HepG2 (cell line): ENCODE results near the gene PAK6.

Experiments
- CC2D1A ChIP-seq: sonication (generic); formaldehyde crosslinking; IDR thresholded peaks from 2 replicates; pipeline ENCODE4 v1.8.1; 2023; ENCODE audit warnings: mild to moderate bottlenecking, missing genetic modification reagents
- POLR2AphosphoS5 ChIP-seq: IDR thresholded peaks from 2 replicates; pipeline ENCODE4 v1.6.1; 2012; ENCODE audit warnings: low read depth, low read length
- PTBP1 ChIP-seq: fragments of 200-400 bp; formaldehyde crosslinking; IDR thresholded peaks from 2 replicates; pipeline ENCODE4 v1.6.1; 2018; ENCODE audit warnings: low read length, low read depth; ENCODE audit not compliant: poor library complexity, severe bottlenecking
- ZNF263 ChIP-seq: sonication (generic); formaldehyde crosslinking; IDR thresholded peaks from 2 replicates; pipeline ENCODE4 v1.4.0; 2020; ENCODE audit warnings: missing genetic modification reagents
- ZSCAN30 ChIP-seq: sonication (generic); formaldehyde crosslinking; IDR thresholded peaks from 2 replicates; pipeline ENCODE4 v1.5.0; 2020; ENCODE audit warnings: mild to moderate bottlenecking, missing genetic modification reagents
- TF ChIP-seq, protein P1 (sequence below): sonication (generic); formaldehyde crosslinking; IDR thresholded peaks from 2 replicates; pipeline ENCODE4 v1.8.0; 2022; ENCODE audit warnings: mild to moderate bottlenecking, missing genetic modification reagents
- TF ChIP-seq, protein P2 (sequence below): sonication (generic); formaldehyde crosslinking; IDR thresholded peaks from 2 replicates; pipeline ENCODE4 v1.5.0; 2020; ENCODE audit warnings: mild to moderate bottlenecking, missing genetic modification reagents, moderate library complexity

DNA sequence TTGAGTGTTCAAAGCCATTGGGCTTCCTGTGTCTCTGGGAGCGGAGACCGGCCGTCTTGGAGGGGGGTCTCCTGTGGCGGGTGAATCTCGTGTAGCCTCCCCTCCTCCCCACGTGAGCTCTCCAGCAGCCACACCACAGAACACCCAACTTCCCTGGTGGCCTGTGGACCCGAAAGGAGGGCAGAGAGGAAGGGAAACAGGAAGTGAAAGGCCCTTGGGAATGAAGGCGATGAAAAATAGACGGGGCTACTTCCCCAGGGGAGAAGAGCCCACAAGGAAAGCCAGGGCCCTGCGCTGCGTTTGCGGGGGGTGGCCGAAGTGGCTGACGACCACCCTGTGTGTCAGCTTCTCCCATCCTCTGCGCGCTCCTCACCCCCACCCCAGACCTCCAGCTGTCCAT is 38.6 kb downstream of the PAK6 start:
- TF ChIP-seq ZSCAN30 (CRISPR knock-in tag) = no peak
- no peak for TF ChIP-seq PTBP1
- TF ChIP-seq, protein P1, sequence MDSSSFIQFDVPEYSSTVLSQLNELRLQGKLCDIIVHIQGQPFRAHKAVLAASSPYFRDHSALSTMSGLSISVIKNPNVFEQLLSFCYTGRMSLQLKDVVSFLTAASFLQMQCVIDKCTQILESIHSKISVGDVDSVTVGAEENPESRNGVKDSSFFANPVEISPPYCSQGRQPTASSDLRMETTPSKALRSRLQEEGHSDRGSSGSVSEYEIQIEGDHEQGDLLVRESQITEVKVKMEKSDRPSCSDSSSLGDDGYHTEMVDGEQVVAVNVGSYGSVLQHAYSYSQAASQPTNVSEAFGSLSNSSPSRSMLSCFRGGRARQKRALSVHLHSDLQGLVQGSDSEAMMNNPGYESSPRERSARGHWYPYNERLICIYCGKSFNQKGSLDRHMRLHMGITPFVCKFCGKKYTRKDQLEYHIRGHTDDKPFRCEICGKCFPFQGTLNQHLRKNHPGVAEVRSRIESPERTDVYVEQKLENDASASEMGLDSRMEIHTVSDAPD (CRISPR knock-in tag) = no peak
- TF ChIP-seq POLR2AphosphoS5 = no peak
- TF ChIP-seq, protein P2, sequence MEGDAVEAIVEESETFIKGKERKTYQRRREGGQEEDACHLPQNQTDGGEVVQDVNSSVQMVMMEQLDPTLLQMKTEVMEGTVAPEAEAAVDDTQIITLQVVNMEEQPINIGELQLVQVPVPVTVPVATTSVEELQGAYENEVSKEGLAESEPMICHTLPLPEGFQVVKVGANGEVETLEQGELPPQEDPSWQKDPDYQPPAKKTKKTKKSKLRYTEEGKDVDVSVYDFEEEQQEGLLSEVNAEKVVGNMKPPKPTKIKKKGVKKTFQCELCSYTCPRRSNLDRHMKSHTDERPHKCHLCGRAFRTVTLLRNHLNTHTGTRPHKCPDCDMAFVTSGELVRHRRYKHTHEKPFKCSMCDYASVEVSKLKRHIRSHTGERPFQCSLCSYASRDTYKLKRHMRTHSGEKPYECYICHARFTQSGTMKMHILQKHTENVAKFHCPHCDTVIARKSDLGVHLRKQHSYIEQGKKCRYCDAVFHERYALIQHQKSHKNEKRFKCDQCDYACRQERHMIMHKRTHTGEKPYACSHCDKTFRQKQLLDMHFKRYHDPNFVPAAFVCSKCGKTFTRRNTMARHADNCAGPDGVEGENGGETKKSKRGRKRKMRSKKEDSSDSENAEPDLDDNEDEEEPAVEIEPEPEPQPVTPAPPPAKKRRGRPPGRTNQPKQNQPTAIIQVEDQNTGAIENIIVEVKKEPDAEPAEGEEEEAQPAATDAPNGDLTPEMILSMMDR (CRISPR knock-in tag) = no peak
- no peak for TF ChIP-seq CC2D1A
- TF ChIP-seq ZNF263 = no peak
